HT-29 (cell line): ENCODE results near the gene PLD1. TPM values are rescaled to one million over a fixed set of nuclear protein-coding genes. Genes with fewer than 3 reads are reported as not detected.
"Not testable (repeated sequence)": the region's sequence is repeated elsewhere in the genome, so short reads cannot be mapped to it uniquely, and the experiment has no call there.

Experiments
- DNase-seq: peaks from one replicate; pipeline ENCODE4 v3.0.0-alpha.2; 2015; ENCODE audit warnings: low spot score
- total RNA-seq: library from RNA; depleted of rRNA; stranded (reverse); fragments of >200 nt; shearing (Covaris generic); gene quantifications from 2 replicates; pipeline ENCODE4 v1.2.3, GENCODE V29; 2014; rRNA removed

Gene PLD1, protein sequence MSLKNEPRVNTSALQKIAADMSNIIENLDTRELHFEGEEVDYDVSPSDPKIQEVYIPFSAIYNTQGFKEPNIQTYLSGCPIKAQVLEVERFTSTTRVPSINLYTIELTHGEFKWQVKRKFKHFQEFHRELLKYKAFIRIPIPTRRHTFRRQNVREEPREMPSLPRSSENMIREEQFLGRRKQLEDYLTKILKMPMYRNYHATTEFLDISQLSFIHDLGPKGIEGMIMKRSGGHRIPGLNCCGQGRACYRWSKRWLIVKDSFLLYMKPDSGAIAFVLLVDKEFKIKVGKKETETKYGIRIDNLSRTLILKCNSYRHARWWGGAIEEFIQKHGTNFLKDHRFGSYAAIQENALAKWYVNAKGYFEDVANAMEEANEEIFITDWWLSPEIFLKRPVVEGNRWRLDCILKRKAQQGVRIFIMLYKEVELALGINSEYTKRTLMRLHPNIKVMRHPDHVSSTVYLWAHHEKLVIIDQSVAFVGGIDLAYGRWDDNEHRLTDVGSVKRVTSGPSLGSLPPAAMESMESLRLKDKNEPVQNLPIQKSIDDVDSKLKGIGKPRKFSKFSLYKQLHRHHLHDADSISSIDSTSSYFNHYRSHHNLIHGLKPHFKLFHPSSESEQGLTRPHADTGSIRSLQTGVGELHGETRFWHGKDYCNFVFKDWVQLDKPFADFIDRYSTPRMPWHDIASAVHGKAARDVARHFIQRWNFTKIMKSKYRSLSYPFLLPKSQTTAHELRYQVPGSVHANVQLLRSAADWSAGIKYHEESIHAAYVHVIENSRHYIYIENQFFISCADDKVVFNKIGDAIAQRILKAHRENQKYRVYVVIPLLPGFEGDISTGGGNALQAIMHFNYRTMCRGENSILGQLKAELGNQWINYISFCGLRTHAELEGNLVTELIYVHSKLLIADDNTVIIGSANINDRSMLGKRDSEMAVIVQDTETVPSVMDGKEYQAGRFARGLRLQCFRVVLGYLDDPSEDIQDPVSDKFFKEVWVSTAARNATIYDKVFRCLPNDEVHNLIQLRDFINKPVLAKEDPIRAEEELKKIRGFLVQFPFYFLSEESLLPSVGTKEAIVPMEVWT
- total RNA-seq, result 17.3 and 17.9 TPM in 2 replicates

- DNase-seq, result peak; percentile 88
Observed at GRCh38 chr3:171809861-171810628, at the start of gene PLD1. TSS of gene PLD1 (minus strand) at chr3:171810483. CDS start at chr3:171738051, 72,432 bp downstream.

- not testable (repeated sequence) for DNase-seq
Observed at GRCh38 chr3:171858770-171859169, 48.5 kb upstream of the PLD1 start.

DNA sequence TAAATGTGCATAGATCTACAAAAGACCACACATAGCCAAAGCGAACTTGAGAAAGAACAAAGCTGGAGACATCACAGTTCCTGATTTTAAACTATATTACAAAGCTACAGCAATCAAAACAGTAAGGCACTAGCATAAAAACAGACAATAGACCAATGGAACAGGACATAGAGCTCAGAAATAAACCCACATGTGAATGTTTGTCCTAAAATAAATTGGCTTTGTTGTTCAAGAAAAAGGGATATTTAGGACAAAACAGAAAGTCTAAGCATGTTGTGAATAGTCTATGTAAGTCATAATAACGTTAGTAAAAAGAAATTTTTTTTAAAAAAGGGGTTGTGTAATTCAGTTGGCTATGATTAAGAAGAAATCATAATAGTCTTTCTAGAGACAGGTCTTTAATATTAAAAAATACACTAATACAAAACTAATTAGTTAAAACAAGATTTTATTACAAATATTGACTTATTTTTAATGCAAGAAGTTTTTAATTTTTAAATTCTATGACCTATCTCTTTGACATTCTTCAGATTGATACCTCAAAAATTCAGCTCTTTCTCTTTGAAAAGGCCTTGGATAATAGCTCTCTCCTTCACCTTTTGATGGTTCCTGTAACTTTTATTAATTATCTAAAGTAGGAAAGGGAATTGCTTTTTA lies 44.5 kb upstream of the PLD1 start:
- DNase-seq, result no peak

DNA sequence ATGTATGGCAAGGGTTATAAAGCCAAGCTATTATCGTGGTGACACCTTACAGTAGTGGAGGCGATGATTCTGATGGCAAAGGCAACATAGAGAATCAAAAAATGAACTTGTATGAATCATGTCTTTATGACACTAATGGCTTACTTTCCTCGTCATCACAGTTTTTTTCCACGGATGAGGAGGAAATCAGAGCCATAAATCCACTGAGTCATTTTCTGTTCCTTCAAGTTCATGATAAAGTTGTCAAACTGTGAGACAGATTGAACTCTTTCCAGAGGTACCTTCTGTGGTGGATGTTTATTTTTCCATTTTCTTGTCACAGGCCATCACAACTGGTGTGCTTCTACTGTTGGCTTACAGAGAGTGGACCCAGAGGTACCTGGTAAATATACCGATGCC lies 41.4 kb upstream of the PLD1 start:
- peak; percentile 52 for DNase-seq

GRCh38 chr3:171850960-171851659 lies 40.8 kb upstream of the PLD1 start:
- DNase-seq, result no peak

DNA sequence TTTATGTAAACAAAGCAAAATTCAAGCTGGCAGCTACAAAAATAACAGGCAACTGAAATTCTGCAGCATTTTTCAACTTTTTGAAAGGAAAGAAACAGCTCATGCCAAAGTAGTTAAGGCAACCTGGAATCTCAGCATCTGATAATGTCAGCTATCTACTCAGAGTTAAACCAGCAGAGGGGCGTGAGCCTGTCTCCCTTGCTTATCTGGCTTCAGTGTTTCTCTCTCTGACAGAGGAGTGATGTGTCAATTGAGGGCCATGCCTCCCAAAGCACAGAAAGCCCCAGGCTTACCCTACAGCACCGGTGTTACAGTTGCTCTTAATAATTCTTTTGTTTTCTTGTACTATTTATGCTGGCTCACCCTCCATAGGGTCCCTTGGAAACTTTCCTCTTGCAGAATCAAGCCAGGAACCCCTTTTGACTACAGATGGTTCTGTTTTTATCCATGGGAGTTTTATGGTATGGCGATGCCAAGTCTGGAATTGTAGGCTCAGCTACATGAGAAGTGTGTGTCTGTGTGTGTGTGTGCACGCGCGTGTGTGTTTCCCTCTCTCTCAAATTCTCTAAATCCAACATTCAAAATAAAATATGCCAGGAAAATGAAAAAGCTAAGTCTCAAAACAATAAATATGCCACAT lies 40.2 kb upstream of the PLD1 start:
- no peak for DNase-seq

GRCh38 chr3:171849617-171850319 lies 39.5 kb upstream of the PLD1 start:
- DNase-seq, result no peak

GRCh38 chr3:171847595-171848259 lies 37.4 kb upstream of the PLD1 start:
- no peak for DNase-seq

DNA sequence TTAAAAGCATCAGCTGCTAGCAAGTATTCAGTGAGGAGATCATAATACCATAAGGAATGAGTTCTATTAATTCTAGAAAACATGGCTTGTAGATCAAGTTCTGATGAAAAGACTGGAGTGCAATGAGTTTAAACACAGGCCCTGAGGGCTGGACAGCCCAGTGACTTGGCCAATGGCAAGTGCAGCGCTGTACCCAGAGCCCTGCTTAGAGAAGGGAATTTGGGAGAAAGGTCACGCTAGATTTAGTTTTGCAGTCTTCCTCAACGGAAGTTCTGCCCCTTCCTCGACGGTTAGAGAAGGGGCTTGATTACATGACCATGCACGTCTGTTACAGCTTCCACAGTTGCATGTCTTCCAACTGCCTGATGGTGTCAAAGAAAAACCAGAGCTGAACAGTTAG lies 36.9 kb upstream of the PLD1 start:
- no peak for DNase-seq

- DNase-seq, result no peak
Observed at GRCh38 chr3:171846597-171846996, 36.3 kb upstream of the PLD1 start.

DNA sequence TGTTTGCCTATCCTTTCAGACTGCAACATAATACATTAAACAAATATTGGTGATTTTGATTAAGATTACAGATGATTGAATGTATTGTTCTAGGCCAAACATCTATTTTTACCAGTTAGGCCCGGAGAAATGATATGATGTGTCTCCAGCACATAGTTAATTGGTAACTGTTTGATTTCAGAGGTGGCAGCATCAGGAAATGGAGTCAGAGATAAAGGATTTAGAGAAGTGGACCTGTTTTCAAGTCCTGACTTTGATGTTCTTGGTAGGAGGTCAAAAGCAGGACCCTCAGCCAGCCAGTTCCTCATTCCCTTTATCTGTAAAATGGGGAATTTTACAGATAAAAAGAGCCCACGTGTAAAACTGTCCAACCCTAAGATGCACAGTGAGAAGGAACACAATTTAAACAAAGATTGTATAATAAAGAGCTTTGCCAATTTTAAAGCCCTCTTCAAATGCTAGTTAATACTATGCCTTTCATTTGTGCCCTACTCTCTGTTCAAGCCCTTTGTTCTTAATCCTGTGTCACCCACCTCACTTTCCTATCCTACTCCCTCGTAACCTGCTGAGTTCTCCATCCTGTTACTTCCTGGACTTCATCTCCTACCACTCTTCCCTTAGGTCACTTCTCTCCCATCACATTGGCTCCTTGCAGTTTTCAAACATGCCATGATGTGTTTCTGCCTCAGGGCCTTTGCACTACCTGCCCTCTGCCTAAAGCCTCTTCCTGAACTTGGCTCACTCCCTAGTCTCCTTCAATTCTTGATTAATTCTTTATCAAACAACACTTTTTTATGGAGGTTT lies 35.4 kb upstream of the PLD1 start:
- no peak for DNase-seq

DNA sequence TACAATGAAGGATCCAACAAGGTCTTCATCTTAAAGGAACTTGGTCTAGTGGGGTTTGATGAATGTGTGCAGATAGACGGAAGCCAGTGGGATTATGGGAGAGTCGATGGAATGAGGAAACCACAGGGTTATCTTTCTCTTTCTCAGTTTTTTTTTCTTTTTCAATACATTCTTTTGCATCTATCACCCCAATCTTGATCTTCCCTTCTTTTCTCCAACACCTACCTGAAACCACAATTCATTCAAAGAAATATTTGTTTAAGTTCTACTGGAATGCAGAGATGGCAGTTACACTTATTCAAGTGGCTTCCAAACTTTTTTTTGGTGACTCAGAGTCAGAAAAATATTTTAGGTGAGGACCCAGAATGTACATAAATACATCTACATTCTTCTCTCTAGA lies 34.6 kb upstream of the PLD1 start:
- no peak for DNase-seq

DNA sequence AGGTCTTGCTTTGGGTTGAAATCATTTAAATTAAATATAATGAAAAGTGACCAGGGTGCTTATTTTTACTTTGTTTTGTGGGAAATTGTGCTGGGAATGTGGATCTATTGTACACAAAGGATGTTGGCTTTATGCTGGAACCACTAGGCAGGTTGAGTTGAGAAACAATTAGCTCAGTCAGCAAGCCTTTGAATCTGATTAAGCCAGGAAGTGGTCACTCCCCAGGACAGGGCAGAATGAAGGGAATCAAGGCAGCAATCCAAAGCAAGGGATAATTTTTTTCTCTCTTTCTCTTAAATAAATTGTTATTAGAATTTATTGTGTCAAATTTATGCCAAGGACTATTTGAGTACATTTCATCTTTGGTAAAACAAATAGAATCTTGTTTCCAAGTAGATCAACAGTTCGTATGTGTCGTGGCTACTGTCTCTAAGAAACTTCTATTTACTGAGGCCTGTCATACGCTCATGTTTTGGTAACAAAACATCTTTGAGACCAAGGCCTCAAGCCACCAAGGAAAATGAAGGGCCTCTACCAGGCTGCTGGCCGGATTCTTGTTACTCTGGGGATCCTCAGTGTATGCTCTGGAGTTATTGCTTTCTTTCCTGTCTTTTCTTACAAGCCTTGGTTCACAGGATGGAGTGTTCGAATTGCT lies 32.7 kb upstream of the PLD1 start, which contains the start of gene TMEM212:
Gene TMEM212 (plus strand): TSS at position 486 of the 655 bp plus-strand sequence. CDS start 35 bp downstream, at position 521.
- peak; percentile 52 for DNase-seq

DNA sequence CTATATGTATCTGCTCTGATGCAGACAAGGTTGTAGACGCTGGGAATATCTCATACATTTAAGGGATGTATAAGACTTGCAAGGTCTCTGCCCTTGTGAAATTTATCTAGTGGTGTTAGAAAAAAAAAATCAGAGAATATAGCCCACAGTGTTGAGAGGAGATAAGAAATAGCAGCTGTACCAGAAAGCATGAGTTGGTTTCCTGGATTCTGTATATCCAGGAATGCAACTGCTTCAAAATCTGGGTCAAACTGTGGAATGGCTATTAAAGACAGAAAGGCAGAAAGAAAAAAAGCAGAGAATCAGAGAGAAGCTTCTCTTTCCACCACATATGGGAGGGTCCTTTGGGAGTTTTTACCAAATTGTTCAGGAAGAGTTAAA lies 31.3 kb upstream of the PLD1 start:
- DNase-seq, result no peak

- DNase-seq, result no peak
Observed at GRCh38 chr3:171840811-171841619, 30.7 kb upstream of the PLD1 start.

DNA sequence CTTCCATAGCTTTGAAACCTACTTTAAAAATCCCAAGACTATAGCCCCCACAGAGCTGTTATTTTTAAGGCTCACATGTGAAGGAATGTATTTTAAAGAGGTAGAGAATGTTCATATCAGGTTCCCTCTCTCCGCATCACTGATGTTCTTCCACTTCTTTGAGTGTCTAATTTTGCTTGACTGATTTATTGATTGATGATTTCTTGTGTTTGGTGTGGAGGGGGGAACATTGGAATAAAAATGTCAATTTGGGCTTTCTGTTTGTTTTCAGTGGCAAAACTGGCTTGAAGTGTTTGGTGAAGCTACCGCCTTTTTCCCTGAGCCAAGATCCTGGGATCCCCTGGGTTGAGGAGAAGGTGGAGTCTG lies 30.1 kb upstream of the PLD1 start:
- no peak for DNase-seq
